HG03354 (cell line): ENCODE results near the gene BRINP2.
A peak's percentile ranks its signal among the peaks of the same experiment; 100 is the strongest.

Source experiments
- ATAC-seq: cut with Tn5 transposase; IDR thresholded peaks from one replicate; pipeline ENCODE4 v1.9.1; 2021; ENCODE audit warnings: mild to moderate bottlenecking; ENCODE audit not compliant: unreplicated experiment, poor library complexity, severe bottlenecking

The BRINP2 gene

GRCh38 chr1:177164380-177165068, 6.2 kb upstream of the BRINP2 start, which contains the start of gene ASTN1:
Gene ASTN1 (minus strand): TSS chr1:177164712. CDS start chr1:177164676, 36 bp downstream.
- no peak for ATAC-seq

- no peak for ATAC-seq
Observed at GRCh38 chr1:177165069-177165439, 5.7 kb upstream of the BRINP2 start.

DNA sequence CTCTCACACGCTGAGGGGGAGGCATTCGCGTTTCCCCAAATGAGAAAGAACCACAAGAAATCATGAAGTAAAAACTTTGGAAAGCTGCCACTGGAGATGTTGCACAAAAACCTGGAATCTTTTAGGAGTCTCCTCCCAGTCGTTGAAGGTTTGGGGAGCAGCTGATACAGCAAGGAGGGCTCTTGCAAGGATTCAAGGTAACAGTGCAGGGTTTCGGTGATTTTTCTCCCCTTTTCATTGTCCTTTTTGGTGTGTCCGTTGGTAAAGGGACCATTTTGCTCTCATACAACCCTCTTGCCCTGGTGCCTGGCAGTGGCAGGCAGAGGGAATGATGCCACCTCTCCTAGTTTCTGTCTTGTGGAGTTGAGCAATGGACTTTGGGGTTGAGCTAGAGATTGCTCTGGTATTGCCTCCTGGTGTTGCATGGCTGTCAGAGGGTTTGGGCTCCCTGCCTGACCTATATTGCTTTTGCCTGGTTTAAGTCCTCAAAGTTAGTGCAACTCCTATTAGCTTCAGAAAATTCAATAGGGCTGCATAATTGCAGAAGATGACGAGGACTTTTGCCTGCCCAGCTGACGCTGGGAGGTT, 872 bp downstream of the BRINP2 start:
- no peak for ATAC-seq

DNA sequence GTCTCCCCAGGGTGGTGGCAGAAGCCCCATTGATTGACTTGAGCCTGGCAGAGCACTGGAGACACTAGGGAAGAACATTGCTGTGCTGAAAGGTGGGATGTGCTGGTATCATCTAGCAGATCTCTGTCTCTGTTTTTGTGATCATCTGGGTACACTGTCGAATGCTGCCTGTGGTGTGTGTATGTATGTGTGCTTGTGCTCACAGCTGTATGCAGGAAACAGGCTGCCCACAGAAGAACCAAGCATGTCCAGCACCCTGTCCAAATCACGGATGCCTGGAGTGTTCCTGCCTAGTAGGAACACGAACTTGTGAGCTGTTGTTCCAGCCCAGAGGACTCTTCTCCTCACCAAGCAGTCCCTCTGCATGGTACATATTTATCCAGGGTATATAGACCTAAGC, 1.5 kb downstream of the BRINP2 start:
- ATAC-seq: no peak

DNA sequence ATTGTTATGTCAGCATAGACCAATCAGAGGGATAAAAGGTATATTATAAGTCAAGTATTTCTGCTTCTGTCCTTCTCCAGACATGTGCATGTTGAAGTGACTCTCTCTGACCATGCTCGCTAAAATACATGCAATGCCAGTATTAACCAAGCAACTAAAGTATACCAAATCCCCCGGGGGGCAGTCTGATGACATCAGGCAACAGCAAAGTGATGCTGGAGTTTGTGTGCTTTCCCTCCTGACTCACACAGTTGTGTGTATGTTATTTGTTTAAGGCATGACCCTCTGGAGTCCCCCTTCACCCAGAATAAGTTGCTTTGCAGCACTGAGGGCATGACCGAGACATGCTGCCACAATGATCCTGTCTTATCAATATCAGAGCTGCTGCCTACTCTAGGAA, 2.1 kb downstream of the BRINP2 start:
- no peak for ATAC-seq

GRCh38 chr1:177173976-177174375, 3.2 kb downstream of the BRINP2 start:
- ATAC-seq: no peak

- no peak for ATAC-seq
Observed at GRCh38 chr1:177174921-177175634, 4.3 kb downstream of the BRINP2 start.

DNA sequence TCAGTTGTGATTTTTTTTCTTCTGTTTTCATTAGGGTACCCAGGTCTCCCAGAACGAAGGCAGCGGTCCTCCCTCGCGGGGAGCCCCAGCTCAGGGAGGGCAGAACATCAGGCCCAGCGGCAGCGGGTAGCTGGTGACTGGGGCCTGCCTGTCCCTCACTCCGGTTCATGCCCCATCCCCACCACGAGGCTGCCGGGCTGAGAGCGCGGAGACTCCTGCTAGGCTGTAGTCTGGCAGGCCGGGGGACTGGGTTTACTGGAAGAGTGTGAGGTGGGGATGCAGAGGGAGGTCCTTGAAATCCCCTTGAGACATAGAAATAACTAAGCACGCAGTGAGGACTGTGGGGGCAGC, 10.5 kb downstream of the BRINP2 start:
- ATAC-seq: peak; percentile 16

DNA sequence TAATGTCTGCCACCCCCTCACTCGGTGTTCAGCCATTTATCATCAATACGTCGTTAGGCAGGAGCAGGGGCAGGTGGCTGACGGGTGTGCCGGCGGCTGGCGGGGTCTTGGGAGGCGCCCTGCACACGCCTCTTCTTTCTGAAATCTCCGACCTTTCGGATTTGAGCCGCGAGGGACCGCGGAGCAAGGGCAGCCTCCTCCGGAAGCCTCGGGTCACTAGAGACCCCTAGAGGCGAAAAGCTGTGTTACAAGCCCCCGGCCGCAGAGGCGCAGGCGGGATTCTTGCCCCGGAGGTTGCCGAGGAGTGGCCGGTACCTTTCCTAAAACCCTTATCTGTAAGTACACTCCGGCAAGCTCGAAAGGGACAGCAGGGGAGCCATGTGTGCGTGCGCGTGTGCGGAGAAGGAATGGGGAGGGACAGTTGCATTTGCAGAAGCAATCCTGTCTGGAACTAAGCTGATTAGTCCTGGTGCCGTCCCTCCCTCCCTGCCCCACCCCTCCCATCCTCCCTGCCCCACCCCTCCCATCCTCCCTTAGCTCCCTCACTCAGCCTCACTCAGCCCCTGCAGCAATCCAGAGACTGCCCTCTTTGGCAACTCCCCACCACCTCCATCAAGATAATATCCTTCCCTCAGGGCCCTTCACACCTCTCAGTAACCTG, 11.0 kb downstream of the BRINP2 start:
- ATAC-seq: peak; percentile 97

DNA sequence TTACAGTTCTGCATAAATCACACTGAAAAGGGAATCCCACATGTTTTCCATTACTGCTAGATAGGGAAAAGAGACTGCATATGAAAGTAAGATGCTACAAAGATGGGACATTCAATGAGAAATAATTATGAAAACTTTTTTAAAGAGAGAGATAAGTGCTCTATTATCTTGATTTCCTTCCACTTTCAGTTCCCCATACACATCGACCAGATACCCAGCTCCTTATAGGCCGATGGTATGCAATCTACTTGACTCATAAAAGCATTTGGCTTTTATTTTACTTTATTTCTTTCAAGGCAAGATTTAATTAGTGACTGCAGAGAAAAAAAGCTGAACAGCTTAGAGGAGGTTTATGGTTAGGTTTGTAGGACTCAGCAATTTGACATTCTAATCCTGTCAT, 13.1 kb downstream of the BRINP2 start:
- ATAC-seq: no peak

- no peak for ATAC-seq
Observed at GRCh38 chr1:177185209-177185608, 14.5 kb downstream of the BRINP2 start.

GRCh38 chr1:177186639-177187038, 15.9 kb downstream of the BRINP2 start:
- ATAC-seq: no peak

- no peak for ATAC-seq
Observed at GRCh38 chr1:177190308-177190970, 19.7 kb downstream of the BRINP2 start.

DNA sequence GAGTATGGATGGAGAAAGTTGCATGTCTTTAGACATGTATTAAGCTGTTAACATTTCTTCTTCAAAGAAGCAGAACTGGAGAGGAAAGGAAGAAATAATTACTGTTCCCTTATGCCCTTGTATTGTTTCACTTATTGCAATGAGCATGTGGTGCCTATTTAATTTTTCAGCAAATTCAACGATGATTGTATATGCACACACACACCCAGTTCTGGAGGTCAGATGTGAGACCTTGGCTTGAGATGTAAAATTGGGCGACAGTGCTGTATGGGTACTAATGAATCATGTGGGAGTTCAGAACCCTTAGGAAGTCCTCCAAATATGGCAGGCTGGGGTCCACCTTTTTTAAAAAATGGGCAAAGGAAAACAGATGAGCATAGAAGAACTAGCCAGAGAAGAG, 27.5 kb downstream of the BRINP2 start:
- ATAC-seq: no peak

DNA sequence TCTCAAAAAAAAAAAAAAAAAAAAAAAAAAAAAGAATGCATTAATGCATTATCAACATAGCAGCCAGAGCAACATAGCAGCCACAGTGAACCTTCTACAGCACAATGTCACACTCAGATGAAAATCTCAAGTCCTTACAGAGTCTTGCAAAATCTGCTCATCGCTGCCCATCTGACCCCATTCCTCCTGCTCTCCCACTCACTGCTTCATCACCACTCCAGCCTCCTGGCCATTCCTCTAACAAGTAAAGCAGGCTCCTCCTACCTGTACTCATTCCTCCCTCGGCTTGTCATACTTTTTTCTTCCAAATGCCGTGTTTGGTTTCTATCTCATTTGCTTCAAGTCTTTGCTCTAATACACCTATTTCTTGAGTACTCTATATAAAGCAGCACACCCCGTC, 29.5 kb downstream of the BRINP2 start:
- no peak for ATAC-seq

GRCh38 chr1:177206831-177207355, 36.1 kb downstream of the BRINP2 start:
- no peak for ATAC-seq

- no peak for ATAC-seq
Observed at GRCh38 chr1:177208920-177209319, 38.2 kb downstream of the BRINP2 start.

DNA sequence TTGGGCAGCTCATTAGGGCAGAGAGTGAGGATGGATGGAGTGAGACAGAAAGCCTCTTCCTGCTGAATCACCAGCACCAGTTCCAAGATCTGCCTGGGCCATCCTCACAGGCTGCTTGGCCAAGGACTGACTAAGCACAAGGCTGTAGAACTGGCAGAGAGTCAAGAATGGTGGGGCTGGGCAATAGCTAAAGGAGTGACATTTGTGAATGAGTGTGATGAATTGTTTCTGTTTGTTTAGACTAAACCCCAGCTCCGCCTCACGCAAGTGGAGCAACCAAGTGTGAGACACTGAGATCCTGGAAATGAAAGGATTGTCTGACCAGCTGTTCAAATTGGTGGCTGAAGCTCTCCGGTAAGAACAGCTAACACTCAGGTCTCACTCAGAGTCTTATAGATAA, 38.6 kb downstream of the BRINP2 start:
- no peak for ATAC-seq

DNA sequence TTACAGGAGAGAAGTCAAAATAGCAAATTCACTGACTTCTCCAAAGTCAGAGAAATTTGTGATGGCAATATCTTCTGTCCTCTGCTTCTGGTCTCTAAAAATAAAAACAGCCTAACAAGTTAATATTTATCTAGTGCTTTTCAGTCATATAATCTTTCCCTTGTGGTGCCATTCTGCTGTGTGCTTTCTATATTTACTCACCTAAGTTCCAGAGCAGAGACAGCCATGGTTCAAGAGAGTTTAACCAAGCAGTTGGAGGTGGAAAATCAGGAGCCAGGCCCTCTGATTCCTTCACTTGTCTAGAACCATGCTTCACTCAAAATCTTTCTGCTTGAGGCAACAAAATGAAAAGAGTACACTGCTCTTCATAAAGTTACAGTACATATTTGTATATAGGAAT, 39.3 kb downstream of the BRINP2 start:
- ATAC-seq: no peak

- no peak for ATAC-seq
Observed at GRCh38 chr1:177211231-177211630, 40.5 kb downstream of the BRINP2 start.
